PC-9 (cell line): ENCODE results near the gene DGKD. TPM values are rescaled to one million over a fixed set of nuclear protein-coding genes. Genes with fewer than 3 reads are reported as not detected.

Experiments
- BruUV-seq: library from RNA; stranded (reverse); fragments of 400-500 nt; replicated peaks from 2 replicates; lab custom pipeline; 2021; lab: Mats Ljungman, UMichigan
- CTCF ChIA-PET: fragments of 300-600 bp; sonication (Branson Sonifier 250); formaldehyde crosslinking; loops from one replicate; lab custom pipeline; 2022; ENCODE audit warnings: antibody characterized with exemption; lab: Charles Lee
- POLR2A ChIA-PET: fragments of 300-600 bp; sonication (Branson Sonifier 250); formaldehyde crosslinking; loops from one replicate; lab custom pipeline; 2022; ENCODE audit warnings: antibody characterized with exemption; ENCODE audit not compliant: unreplicated experiment; lab: Charles Lee
- DNase-seq, 2 experiments: peaks; one replicate each; pipeline versions ENCODE4 v3.0.0 to v3.0.0-alpha.2; 2015 to 2022; ENCODE audit warnings: mixed read lengths in 1 of 2
- H2AFZ ChIP-seq: fragments of 200-600 bp; sonication (generic); 2 replicates; pipeline ENCODE4 v1.8.1; 2017; ENCODE audit warnings: antibody characterized with exemption
- H3F3A ChIP-seq: fragments of 200-600 bp; sonication (generic); 2 replicates; pipeline ENCODE4 v1.8.1; 2017; ENCODE audit warnings: antibody characterized with exemption, mild to moderate bottlenecking, low read depth; ENCODE audit not compliant: insufficient read depth
- H3K27ac ChIP-seq: fragments of 200-600 bp; sonication (generic); 2 replicates; pipeline ENCODE4 v1.6.1; 2016; ENCODE audit warnings: mixed run types
- H3K27me3 ChIP-seq: fragments of 200-600 bp; sonication (generic); 2 replicates; pipeline ENCODE4 v1.6.1; 2016; ENCODE audit warnings: low read depth, mixed run types; ENCODE audit not compliant: insufficient read depth
- H3K36me3 ChIP-seq: fragments of 200-600 bp; sonication (generic); 2 replicates; pipeline ENCODE4 v1.6.1; 2016; ENCODE audit warnings: low read depth, mixed run types
- H3K4me1 ChIP-seq: fragments of 200-600 bp; sonication (generic); replicated peaks from 2 replicates; pipeline ENCODE4 v1.6.1; 2016; ENCODE audit warnings: mixed run types; ENCODE audit not compliant: insufficient read depth
- H3K4me2 ChIP-seq: fragments of 200-600 bp; sonication (generic); 2 replicates; pipeline ENCODE4 v1.6.1; 2017; ENCODE audit warnings: mixed run types
- H3K4me3 ChIP-seq: fragments of 200-600 bp; sonication (generic); 2 replicates; pipeline ENCODE4 v1.6.1; 2016; ENCODE audit warnings: mixed run types
- H3K79me2 ChIP-seq: fragments of 200-600 bp; sonication (generic); 2 replicates; pipeline ENCODE4 v1.6.1; 2017; ENCODE audit warnings: low read depth, mixed run types
- H3K9me2 ChIP-seq: fragments of 200-600 bp; sonication (generic); 2 replicates; pipeline ENCODE4 v1.8.1; 2017; ENCODE audit warnings: mild to moderate bottlenecking; ENCODE audit not compliant: insufficient read depth
- H3K9me3 ChIP-seq: fragments of 200-600 bp; sonication (generic); 2 replicates; pipeline ENCODE4 v1.8.1; 2016; ENCODE audit warnings: low read depth; ENCODE audit not compliant: insufficient read depth
- H4K20me1 ChIP-seq: fragments of 200-600 bp; sonication (generic); 2 replicates; pipeline ENCODE4 v1.8.1; 2017; ENCODE audit not compliant: insufficient read depth
- EZH2 ChIP-seq: fragments of 200-600 bp; sonication (generic); IDR thresholded peaks from 2 replicates; pipeline ENCODE4 v1.8.0; 2017; ENCODE audit warnings: antibody characterized with exemption, low read depth
- intact Hi-C: fragments of 100-400 bp; cut with micrococcal nuclease; formaldehyde crosslinking; loops from one replicate; pipeline ENCODE4 v1.10.0; 2022; ENCODE audit not compliant: unreplicated experiment
- total RNA-seq: library from RNA; stranded (reverse); gene quantifications from 2 replicates; pipeline ENCODE4 v1.2.3, GENCODE V29; 2021
- TF ChIP-seq, protein P1 (sequence below): fragments of 200-600 bp; sonication (generic); conservative IDR thresholded peaks from 2 replicates; pipeline ENCODE4 v1.6.1; 2017; ENCODE audit warnings: mixed run types, antibody characterized with exemption, mild to moderate bottlenecking, moderate library complexity

DGKD gene
- total RNA-seq, 1 experiment from 2014 or later: 59.5 TPM

DNA sequence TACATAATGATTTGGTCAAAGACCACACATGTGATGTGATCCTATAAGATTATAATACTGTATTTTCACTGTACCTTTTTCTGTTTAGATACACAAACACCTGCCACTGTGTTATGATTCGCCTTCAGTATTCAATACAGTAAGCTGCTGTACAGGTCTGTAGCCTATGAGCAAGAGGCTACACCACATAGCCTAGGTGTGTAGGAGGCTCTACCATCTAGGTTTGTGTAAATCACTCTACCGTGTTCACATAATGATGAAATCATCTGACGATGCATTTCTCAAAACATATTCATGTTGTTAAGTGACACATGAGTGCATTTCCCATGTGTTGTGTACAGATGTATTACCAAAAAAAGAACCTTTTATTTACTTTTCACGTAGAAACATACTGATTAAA, 137.8 kb downstream of the DGKD start:
- Histone ChIP-seq H3K4me2 (no peak overlapping the region), H3K36me3 (peaks cover 56% of the 10 kb centered on the region), H3K79me2 (no peaks in the 10 kb centered on the region), H3K9me3 (no peaks in the 10 kb centered on the region), H3K4me3 (no peak overlapping the region), H3K4me1 (peaks cover 35% of the 10 kb centered on the region), H3K9me2 (no peaks in the 10 kb centered on the region), H4K20me1 (no peaks in the 10 kb centered on the region), H2AFZ (no peak overlapping the region), H3F3A (peaks cover 40% of the 10 kb centered on the region), H3K27me3 (no peaks in the 10 kb centered on the region), H3K27ac (no peak overlapping the region)
- TF ChIP-seq, protein P1, sequence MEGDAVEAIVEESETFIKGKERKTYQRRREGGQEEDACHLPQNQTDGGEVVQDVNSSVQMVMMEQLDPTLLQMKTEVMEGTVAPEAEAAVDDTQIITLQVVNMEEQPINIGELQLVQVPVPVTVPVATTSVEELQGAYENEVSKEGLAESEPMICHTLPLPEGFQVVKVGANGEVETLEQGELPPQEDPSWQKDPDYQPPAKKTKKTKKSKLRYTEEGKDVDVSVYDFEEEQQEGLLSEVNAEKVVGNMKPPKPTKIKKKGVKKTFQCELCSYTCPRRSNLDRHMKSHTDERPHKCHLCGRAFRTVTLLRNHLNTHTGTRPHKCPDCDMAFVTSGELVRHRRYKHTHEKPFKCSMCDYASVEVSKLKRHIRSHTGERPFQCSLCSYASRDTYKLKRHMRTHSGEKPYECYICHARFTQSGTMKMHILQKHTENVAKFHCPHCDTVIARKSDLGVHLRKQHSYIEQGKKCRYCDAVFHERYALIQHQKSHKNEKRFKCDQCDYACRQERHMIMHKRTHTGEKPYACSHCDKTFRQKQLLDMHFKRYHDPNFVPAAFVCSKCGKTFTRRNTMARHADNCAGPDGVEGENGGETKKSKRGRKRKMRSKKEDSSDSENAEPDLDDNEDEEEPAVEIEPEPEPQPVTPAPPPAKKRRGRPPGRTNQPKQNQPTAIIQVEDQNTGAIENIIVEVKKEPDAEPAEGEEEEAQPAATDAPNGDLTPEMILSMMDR: no peak
- no peak for TF ChIP-seq EZH2
- CTCF ChIA-PET: no interaction called here
- POLR2A ChIA-PET: interaction anchor here (0.6 kb wide), 1 partner anchor 199 kb away, joined by 5 read pairs; no protein-coding TSS in a partner anchor
- no peak for DNase-seq
- intact Hi-C loops: no loop called here
- no TSS peak for BruUV-seq

DNA sequence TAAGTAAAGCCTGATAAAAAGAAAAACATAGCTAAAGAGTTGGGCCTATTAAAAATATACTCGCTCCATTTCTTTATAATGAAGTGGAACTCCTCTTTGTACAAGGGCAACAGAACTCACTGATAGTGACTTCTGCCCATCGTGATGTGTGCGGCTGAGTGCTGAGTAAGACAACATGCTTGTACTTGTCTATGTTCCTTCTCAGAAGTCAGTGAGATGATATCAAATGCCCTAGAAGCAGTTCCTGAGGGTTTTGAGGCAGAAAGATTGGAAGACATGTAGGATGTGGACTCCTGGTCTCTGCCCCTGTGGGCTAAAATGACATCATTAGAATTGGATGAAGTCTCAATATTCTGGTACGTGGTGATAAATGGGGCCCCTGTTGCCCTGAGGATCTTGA, 138.5 kb downstream of the DGKD start:
- H3K79me2 ChIP-seq: no peaks in the 10 kb centered on the region
- H3K9me3 ChIP-seq: no peaks in the 10 kb centered on the region
- H3K4me3 ChIP-seq: no peak overlapping the region
- intact Hi-C loops: no loop called here
- no peak overlapping the region for H3K27ac ChIP-seq
- no peak for TF ChIP-seq EZH2
- TF ChIP-seq, protein P1: no peak
- H3K36me3 ChIP-seq: peaks cover 56% of the 10 kb centered on the region
- H3K9me2 ChIP-seq: no peaks in the 10 kb centered on the region
- peaks cover 30% of the 10 kb centered on the region for H3K4me1 ChIP-seq
- H3K4me2 ChIP-seq: no peak overlapping the region
- H3F3A ChIP-seq: peaks cover 33% of the 10 kb centered on the region
- ChIA-PET POLR2A (interaction anchor here (0.6 kb wide), 1 partner anchor 203 kb away, joined by 11 read pairs; no protein-coding TSS in a partner anchor), CTCF (no interaction called here)
- H2AFZ ChIP-seq: no peak overlapping the region
- BruUV-seq: no TSS peak
- no peak for DNase-seq
- H4K20me1 ChIP-seq: no peaks in the 10 kb centered on the region
- no peaks in the 10 kb centered on the region for H3K27me3 ChIP-seq

DNA sequence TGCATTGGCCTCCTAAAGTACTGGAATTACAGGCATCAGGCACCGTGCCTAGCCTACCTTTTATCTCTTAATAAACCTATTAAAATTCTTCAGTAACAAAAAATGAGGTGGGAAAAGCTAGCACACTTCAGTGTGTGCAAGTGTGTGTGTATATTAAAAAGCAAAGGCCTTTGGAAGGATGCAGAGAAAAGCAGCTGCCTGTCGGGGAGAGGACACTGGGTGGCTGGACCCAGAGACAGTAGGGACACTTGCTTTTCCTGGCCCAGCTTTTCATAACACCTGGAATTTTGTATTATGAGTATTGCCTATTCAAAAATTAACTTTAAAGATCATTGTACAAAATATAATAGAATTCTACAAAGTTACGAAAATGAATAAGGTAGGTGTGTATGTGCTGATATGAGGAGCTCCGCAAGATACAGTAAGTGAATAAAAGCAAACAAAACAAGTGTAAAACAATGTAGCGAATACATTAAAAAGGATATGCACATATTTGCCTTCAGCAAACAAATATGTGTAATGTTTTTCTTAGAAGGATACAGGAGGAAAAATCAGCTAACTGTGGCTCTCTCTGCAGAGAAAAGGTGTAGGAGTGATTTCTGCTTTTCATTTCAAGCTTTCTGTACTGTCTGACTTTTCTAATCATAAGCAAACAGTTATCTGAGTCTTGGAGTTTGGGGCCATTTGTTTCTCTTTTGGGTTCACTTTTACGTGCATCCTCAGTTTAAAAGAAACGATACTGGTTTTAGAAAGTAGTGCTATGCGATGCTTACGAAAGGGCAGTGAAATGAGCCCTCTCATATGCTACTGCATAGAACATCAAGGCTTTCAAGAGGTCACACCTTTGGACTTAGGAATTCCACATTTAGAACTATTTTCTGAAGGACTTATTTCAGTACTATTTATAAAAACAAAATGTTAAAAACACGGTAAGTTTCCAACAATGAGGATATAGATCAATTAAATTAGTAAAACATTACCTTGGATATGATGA, 141.5 kb downstream of the DGKD start:
- no peaks in the 10 kb centered on the region for H3K27me3 ChIP-seq
- no peak overlapping the region for H3K4me3 ChIP-seq
- H3K36me3 ChIP-seq: peaks cover 62% of the 10 kb centered on the region
- no peaks in the 10 kb centered on the region for H3K9me2 ChIP-seq
- peaks cover 3% of the 10 kb centered on the region; the same call in 1 of the 2 replicates for H3K4me1 ChIP-seq
- ChIA-PET POLR2A (interaction anchor here (0.7 kb wide), 1 partner anchor 435 kb away, joined by 6 read pairs; no protein-coding TSS in a partner anchor), CTCF (no interaction called here)
- no peaks in the 10 kb centered on the region for H4K20me1 ChIP-seq
- TF ChIP-seq, protein P1: no peak
- no peak for TF ChIP-seq EZH2
- intact Hi-C loops: no loop called here
- no peaks in the 10 kb centered on the region for H3K79me2 ChIP-seq
- no peak overlapping the region for H3K4me2 ChIP-seq
- no peaks in the 10 kb centered on the region for H3K9me3 ChIP-seq
- DNase-seq: no peak
- H3K27ac ChIP-seq: no peak overlapping the region
- H2AFZ ChIP-seq: no peak overlapping the region
- BruUV-seq: no TSS peak
- peaks cover 10% of the 10 kb centered on the region; the same call in 1 of the 2 replicates for H3F3A ChIP-seq
